Omental fat pad (tissue), 4 donors: ENCODE measurements around the gene AIP. TPM values are rescaled to one million over a fixed set of nuclear protein-coding genes. Genes with fewer than 3 reads are reported as not detected.
"Not testable (repeated sequence)": the region's sequence is repeated elsewhere in the genome, so short reads cannot be mapped to it uniquely, and the experiment has no call there.

Experiments used
- ATAC-seq: fragments of 150-250 bp; one replicate; pipeline ENCODE4 v1.9.1; 2016; ENCODE audit warnings: mild to moderate bottlenecking, moderate library complexity; ENCODE audit not compliant: low FRiP score
- DNase-seq: peaks from one replicate; pipeline ENCODE4 v3.0.0-alpha.2; 2019; ENCODE audit warnings: low spot score
- CTCF ChIP-seq, 3 donors: fragments of 450-650 bp; IDR thresholded peaks; one replicate each; pipeline ENCODE4 v1.5.1; 2016 to 2017; ENCODE audit warnings: antibody characterized with exemption in 3 of 3, mild to moderate bottlenecking in 3 of 3, moderate library complexity in 2 of 3
- total RNA-seq, 4 donors: library from RNA; depleted of rRNA; stranded (reverse); fragments of >200 nt; gene quantifications; one replicate each; pipeline ENCODE4 v1.1.0, GENCODE V29; 2016

AIP gene
- total RNA-seq, 4 donors from 2014 or later = 51.2 to 67.5 (median 62.1) TPM

- ATAC-seq = no peak
- TF ChIP-seq CTCF (IDR thresholded peaks at IDR 0.05) = no peak
- DNase-seq = no peak
These were observed 17.7 kb upstream of the AIP start for GRCh38 chr11:67465189-67465510.

GRCh38 chr11:67465530-67465929 is 17.3 kb upstream of the AIP start:
- not testable (repeated sequence) for DNase-seq, ATAC-seq

GRCh38 chr11:67466367-67466766 is 16.5 kb upstream of the AIP start:
- ATAC-seq (no peak), DNase-seq (no peak)
- TF ChIP-seq CTCF (IDR thresholded peaks at IDR 0.05) = no peak

- no peak for ATAC-seq
- no peak for TF ChIP-seq CTCF (IDR thresholded peaks at IDR 0.05)
- no peak for DNase-seq
These were observed 15.7 kb upstream of the AIP start for GRCh38 chr11:67466962-67467771.

- ATAC-seq = peak; percentile 35
- peak; percentile 45 for DNase-seq
- no peak for TF ChIP-seq CTCF (IDR thresholded peaks at IDR 0.05)
These were observed 14.8 kb upstream of the AIP start for GRCh38 chr11:67468056-67468455.

GRCh38 chr11:67468456-67468758 is 14.4 kb upstream of the AIP start:
- DNase-seq = no peak
- ATAC-seq = no peak
- no peak for TF ChIP-seq CTCF (IDR thresholded peaks at IDR 0.05)

- no peak for TF ChIP-seq CTCF (IDR thresholded peaks at IDR 0.05)
- ATAC-seq = peak; percentile 84
- peak; percentile 66 for DNase-seq
These were observed 13.9 kb upstream of the AIP start, which contains the start of gene TMEM134 for GRCh38 chr11:67468759-67469507. Gene TMEM134 (minus strand): TSS chr11:67469251. CDS start chr11:67469192, 59 bp downstream.
